Endothelial cell of umbilical vein (primary cell): Measurements from ENCODE around the gene MFRP. TPM values are rescaled to one million over a fixed set of nuclear protein-coding genes. Genes with fewer than 3 reads are reported as not detected.

Source experiments
- BruUV-seq: library from RNA; stranded (reverse); fragments of 400-500 nt; replicated peaks from 2 replicates; lab custom pipeline; 2021; lab: Mats Ljungman, UMichigan
- CTCF ChIA-PET: fragments of 300-600, 350-600 bp; sonication (Branson Sonifier 250); formaldehyde crosslinking; loops from one replicate; lab custom pipeline; 2021; ENCODE audit warnings: antibody characterized with exemption, inconsistent platforms; lab: Charles Lee
- POLR2A ChIA-PET: fragments of 300-600, 350-600 bp; sonication (Branson Sonifier 250); formaldehyde crosslinking; loops from one replicate; lab custom pipeline; 2021; ENCODE audit warnings: antibody characterized with exemption, inconsistent platforms; lab: Charles Lee
- DNase-seq: peaks from one replicate; pipeline ENCODE4 v3.0.0-alpha.2; 2011; ENCODE audit warnings: low read depth, low spot score
- FAIRE-seq: peaks from 2 replicates; lab custom pipeline; 2011; peaks lifted over from hg19 to GRCh38; lab: Jason Lieb, UNC
- H2AFZ ChIP-seq: 2 replicates; pipeline ENCODE4 v1.6.0; 2012; ENCODE audit warnings: low read depth, low read length, control low read depth, inconsistent platforms
- H3K27ac ChIP-seq: 2 replicates; pipeline ENCODE4 v1.5.1; 2011; ENCODE audit warnings: low read depth, mild to moderate bottlenecking, control low read depth, low read length, moderate library complexity; ENCODE audit not compliant: insufficient read depth
- H3K27me3 ChIP-seq, 2 experiments: 2 replicates each; pipeline versions ENCODE4 v1.6.0 to v1.6.1; 2011; ENCODE audit warnings: low read length in 2 of 2, mixed read lengths in 1 of 2; ENCODE audit not compliant: control insufficient read depth in 2 of 2, insufficient read depth in 2 of 2
- H3K36me3 ChIP-seq, 2 experiments: 2 replicates in 1 of 2; 3 replicates in 1 of 2; pipeline ENCODE4 v1.5.1; 2011; ENCODE audit warnings: low read length in 2 of 2, mild to moderate bottlenecking in 1 of 2, moderate library complexity in 1 of 2; ENCODE audit not compliant: control insufficient read depth in 2 of 2, insufficient read depth in 2 of 2; ENCODE audit errors: extremely low read depth in 1 of 2
- H3K4me1 ChIP-seq: 3 replicates; pipeline ENCODE4 v1.5.1; 2011; ENCODE audit warnings: mild to moderate bottlenecking, low read length; ENCODE audit not compliant: control insufficient read depth, insufficient read depth; ENCODE audit errors: extremely low read depth
- H3K4me2 ChIP-seq: 2 replicates; pipeline ENCODE4 v1.6.1; 2011; ENCODE audit warnings: low read length, control low read depth, mixed read lengths; ENCODE audit not compliant: insufficient read depth
- H3K4me3 ChIP-seq, 3 experiments: fragments of 200-600 bp in 1 of 3; sonication (generic), shearing (Covaris generic) in 1 of 3; replicated peaks in 1 of 3; 2 replicates each; pipeline ENCODE4 v1.5.1; 2011 to 2016; ENCODE audit warnings: control low read depth in 3 of 3, low read length in 3 of 3, mild to moderate bottlenecking in 2 of 3, inconsistent platforms in 1 of 3, low read depth in 1 of 3, moderate library complexity in 1 of 3; ENCODE audit not compliant: insufficient read depth in 1 of 3
- H3K79me2 ChIP-seq: 2 replicates; pipeline ENCODE4 v1.6.0; 2012; ENCODE audit warnings: low read length, inconsistent platforms; ENCODE audit not compliant: control insufficient read depth, insufficient read depth
- H3K9ac ChIP-seq: replicated peaks from 2 replicates; pipeline ENCODE3; 2011; ENCODE audit warnings: low read length, control low read depth; ENCODE audit not compliant: insufficient read depth; ENCODE audit errors: extremely low read depth
- H3K9me1 ChIP-seq: replicated peaks from 3 replicates; pipeline ENCODE4 v1.6.0; 2011; ENCODE audit warnings: mild to moderate bottlenecking, low read length; ENCODE audit not compliant: control insufficient read depth, insufficient read depth; ENCODE audit errors: extremely low read depth
- H3K9me3 ChIP-seq: replicated peaks from 2 replicates; pipeline ENCODE4 v1.5.1; 2012; ENCODE audit warnings: low read length, inconsistent platforms; ENCODE audit not compliant: control insufficient read depth, insufficient read depth
- H4K20me1 ChIP-seq: replicated peaks from 2 replicates; pipeline ENCODE3; 2011; ENCODE audit warnings: mild to moderate bottlenecking, low read length; ENCODE audit not compliant: control insufficient read depth, insufficient read depth; ENCODE audit errors: extremely low read depth
- CTCF ChIP-seq, 2 donors: IDR thresholded peaks; 1 replicate in 1 of 2; 2 replicates in 1 of 2; pipeline ENCODE4 v1.5.1; 2011; ENCODE audit warnings: low read length in 2 of 2, mild to moderate bottlenecking in 2 of 2, moderate library complexity in 2 of 2, control low read depth in 1 of 2, inconsistent platforms in 1 of 2, low read depth in 1 of 2; ENCODE audit not compliant: insufficient read depth in 1 of 2; ENCODE audit errors: extremely low read depth in 1 of 2
- EZH2 ChIP-seq: IDR thresholded peaks from 2 replicates; pipeline ENCODE4 v1.6.1; 2012; ENCODE audit warnings: borderline replicate concordance, low read depth, mild to moderate bottlenecking, moderate library complexity, low read length, inconsistent platforms; ENCODE audit not compliant: severe bottlenecking
- GATA2 ChIP-seq: IDR thresholded peaks from 2 replicates; pipeline ENCODE4 v1.7.0; 2011; ENCODE audit warnings: low read depth, mild to moderate bottlenecking, moderate library complexity, mixed read lengths, low read length; ENCODE audit not compliant: insufficient read length, insufficient read depth
- JUN ChIP-seq: IDR thresholded peaks from 2 replicates; pipeline ENCODE4 v1.6.1; 2011; ENCODE audit warnings: borderline replicate concordance, low read depth; ENCODE audit not compliant: insufficient read length, insufficient read depth
- MAX ChIP-seq: IDR thresholded peaks from 2 replicates; pipeline ENCODE4 v1.6.1; 2011; ENCODE audit not compliant: insufficient read depth, insufficient read length
- POLR2A ChIP-seq: IDR thresholded peaks from 2 replicates; pipeline ENCODE4 v1.6.1; 2012; ENCODE audit warnings: low read depth, mild to moderate bottlenecking, control low read depth, low read length
- POLR2AphosphoS5 ChIP-seq: IDR thresholded peaks from 2 replicates; pipeline ENCODE4 v1.6.1; 2012; ENCODE audit warnings: low read depth, mild to moderate bottlenecking, control low read depth, low read length, moderate library complexity; ENCODE audit not compliant: insufficient read depth
- dilution Hi-C: fragments of 300-500 bp; cut with MboI; formaldehyde crosslinking; loops from one replicate; pipeline ENCODE4 v1.15.0; 2019; ENCODE audit warnings: low sequenced_read_pairs; ENCODE audit not compliant: extremely low pct_ligation_motif_present
- intact Hi-C: fragments of 100-400 bp; cut with micrococcal nuclease; formaldehyde crosslinking; loops from one replicate; pipeline ENCODE4 v1.10.0; 2022
- polyA plus RNA-seq, 4 experiments: library from polyadenylated mRNA; depleted of rRNA in 3 of 4; stranded (reverse) in 3 of 4; unstranded in 1 of 4; fragments of >200 nt; gene quantifications; 2 replicates each; pipeline versions ENCODE4 v1.2.1 to v1.2.3, GENCODE V29; 2011 to 2012; ENCODE audit warnings: missing spikeins in 1 of 4
- total RNA-seq: library from RNA; stranded (reverse); gene quantifications from 2 replicates; pipeline ENCODE4 v1.2.3, GENCODE V29; 2021

Gene MFRP
- total and polyA plus RNA-seq, 2 donors (not counting 3 experiments of a cell fraction or from before 2014, with no cell fraction given) = 0.08 TPM; not detected in 1

GRCh38 chr11:119310682-119311052 is 35.8 kb downstream of the MFRP start:
- H3K9ac ChIP-seq = no peak overlapping the region
- H3K27ac ChIP-seq = no peak overlapping the region
- no peak overlapping the region for H3K4me3 ChIP-seq
- H3K27me3 ChIP-seq = no peaks in the 10 kb centered on the region
- H2AFZ ChIP-seq = no peak overlapping the region
- H3K9me3 ChIP-seq = no peaks in the 10 kb centered on the region
- peak; percentile 13 for TF ChIP-seq POLR2A
- no peak for TF ChIP-seq CTCF (IDR thresholded peaks at IDR 0.05; ENCODE audit: extremely low read depth in 1 of 2, insufficient read depth in 1 of 2, low read depth in 1 of 2, low read length in 2 of 2)
- peaks cover 24 to 59% of the 10 kb centered on the region in 2 experiments for H3K36me3 ChIP-seq
- BruUV-seq = no TSS peak
- FAIRE-seq (no peak), DNase-seq (no peak)
- H3K9me1 ChIP-seq = no peaks in the 10 kb centered on the region
- H3K4me2 ChIP-seq = no peak overlapping the region
- no peaks in the 10 kb centered on the region for H4K20me1 ChIP-seq
- H3K4me1 ChIP-seq = peaks cover 14% of the 10 kb centered on the region
- dilution Hi-C loops (no loop called here), intact Hi-C loops (no loop called here)
- ChIA-PET CTCF (interaction anchor here (1.7 to 9.7 kb wide), 3 partner anchors 8 to 28 kb away, joined by 5 to 136 read pairs (median 68); partner anchors contain the start of genes C1QTNF5 and MCAM), POLR2A (interaction anchor here (5.5 kb wide), 1 partner anchor 8 kb away, joined by 17 read pairs; no protein-coding TSS in a partner anchor)
- peaks cover 46% of the 10 kb centered on the region for H3K79me2 ChIP-seq

GRCh38 chr11:119309953-119310681 is 36.4 kb downstream of the MFRP start:
- H3K4me1 ChIP-seq = peaks cover 14% of the 10 kb centered on the region
- no peak for TF ChIP-seq EZH2
- TF ChIP-seq POLR2A = peak; percentile 34
- TF ChIP-seq MAX = no peak
- no peak for TF ChIP-seq CTCF (IDR thresholded peaks at IDR 0.05; ENCODE audit: extremely low read depth in 1 of 2, insufficient read depth in 1 of 2, low read depth in 1 of 2, low read length in 2 of 2)
- no peak for TF ChIP-seq POLR2AphosphoS5
- TF ChIP-seq GATA2 = no peak
- no peak for TF ChIP-seq JUN
- H4K20me1 ChIP-seq = no peaks in the 10 kb centered on the region
- intact Hi-C loops (no loop called here), dilution Hi-C loops (no loop called here)
- FAIRE-seq (no peak), DNase-seq (no peak)
- no peak overlapping the region for H3K27ac ChIP-seq
- peaks cover 40% of the 10 kb centered on the region for H3K79me2 ChIP-seq
- BruUV-seq = no TSS peak
- no peaks in the 10 kb centered on the region for H3K9me1 ChIP-seq
- POLR2A ChIA-PET = interaction anchor here (0.6 to 5.5 kb wide), 3 partner anchors 9 to 166 kb away, joined by 3 to 17 read pairs (median 5); no protein-coding TSS in a partner anchor
- no peak overlapping the region for H2AFZ ChIP-seq
- no peaks in the 10 kb centered on the region for H3K9me3 ChIP-seq
- H3K27me3 ChIP-seq = no peaks in the 10 kb centered on the region
- H3K4me2 ChIP-seq = no peak overlapping the region
- CTCF ChIA-PET = interaction anchor here (1.4 to 9.7 kb wide), 4 partner anchors 9 to 29 kb away, joined by 3 to 136 read pairs (median 36); partner anchors contain the start of genes C1QTNF5 and MCAM
- H3K36me3 ChIP-seq = peaks cover 24 to 59% of the 10 kb centered on the region in 2 experiments
- no peak overlapping the region for H3K9ac ChIP-seq
- no peak overlapping the region for H3K4me3 ChIP-seq
